ENCODE measurements around the gene CALCR. TPM values are rescaled to one million over a fixed set of nuclear protein-coding genes. Genes with fewer than 3 reads are reported as not detected.
A peak's percentile ranks its signal among the peaks of the same experiment; 100 is the strongest.

The CALCR gene
- total and polyA plus RNA-seq, 9 of the 15 experiments (the other 6 are each of a cell fraction or from before 2014, with no cell fraction given): 0.04 to 0.14 (median 0.09) TPM; not detected in 3

DNA sequence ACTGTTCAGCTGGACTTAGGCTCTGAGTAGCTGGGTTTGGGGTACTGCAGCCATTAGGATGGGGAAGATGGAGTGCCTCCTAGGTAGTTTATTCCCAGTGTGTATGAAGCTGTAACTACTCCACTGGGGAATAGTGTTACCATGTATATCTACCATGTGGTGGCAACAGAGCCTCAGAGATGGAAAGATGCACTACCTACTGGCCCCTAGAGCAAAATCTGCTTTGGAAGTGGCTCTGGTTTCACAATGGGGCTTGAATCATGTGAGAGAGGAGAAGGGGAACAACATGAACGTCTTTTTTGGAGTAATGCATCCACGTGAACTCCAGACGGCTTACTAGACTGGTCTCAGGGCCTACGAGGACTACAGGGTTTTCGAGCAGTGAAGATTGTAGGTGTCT, 167.3 kb downstream of the CALCR start (continued):
- TF ChIP-seq MAX (CRISPR knock-in tag; IDR thresholded peaks at IDR 0.05) (no peak), SMARCC2 (IDR thresholded peaks at IDR 0.05; ENCODE audit: low read depth) (no peak), ZNF146 (CRISPR knock-in tag; IDR thresholded peaks at IDR 0.05; ENCODE audit: unreplicated experiment) (no peak)
- TF ChIP-seq, protein P1, sequence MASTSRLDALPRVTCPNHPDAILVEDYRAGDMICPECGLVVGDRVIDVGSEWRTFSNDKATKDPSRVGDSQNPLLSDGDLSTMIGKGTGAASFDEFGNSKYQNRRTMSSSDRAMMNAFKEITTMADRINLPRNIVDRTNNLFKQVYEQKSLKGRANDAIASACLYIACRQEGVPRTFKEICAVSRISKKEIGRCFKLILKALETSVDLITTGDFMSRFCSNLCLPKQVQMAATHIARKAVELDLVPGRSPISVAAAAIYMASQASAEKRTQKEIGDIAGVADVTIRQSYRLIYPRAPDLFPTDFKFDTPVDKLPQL (IDR thresholded peaks at IDR 0.05; ENCODE audit: extremely low read depth, insufficient read length): no peak

DNA sequence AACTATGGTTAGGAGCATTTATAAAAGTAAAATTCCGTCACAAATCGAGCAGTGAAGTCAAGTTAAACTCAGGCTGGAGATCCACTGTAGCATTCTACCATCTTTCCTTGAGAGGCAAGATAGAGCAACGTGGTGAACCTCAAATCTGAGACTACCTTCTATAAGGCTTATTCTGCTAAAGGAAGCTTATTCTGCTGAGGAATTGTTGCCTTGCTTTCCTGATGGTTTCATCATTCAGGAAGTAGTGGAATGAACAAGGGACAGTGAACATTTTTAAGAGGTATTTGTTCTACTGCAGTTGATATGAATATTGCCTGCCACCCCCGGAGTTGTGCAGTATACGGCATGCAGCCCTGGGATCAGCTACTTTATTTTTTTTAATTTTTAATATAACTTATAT, 171.6 kb downstream of the CALCR start:
- in situ Hi-C loops (cut with MboI): no loop called here
- peak; percentile 71; the same call in 1 of the 2 replicates for TF ChIP-seq ATF4 (CRISPR knock-in tag; IDR thresholded peaks at IDR 0.05)
- TF ChIP-seq L3MBTL2 (IDR thresholded peaks at IDR 0.05): 0 out of 2 replicates have a peak, but pooled peaks have one; percentile 37
- TF ChIP-seq DDX20 (tag; IDR thresholded peaks at IDR 0.05; ENCODE audit: low read depth): no peak
- TF ChIP-seq ETV1 (tag; conservative IDR thresholded peaks at IDR 0.05; ENCODE audit: low read depth): 0 out of 2 replicates have a peak, but pooled peaks have one; percentile 36
- peak; percentile 31; the same call in 1 of the 2 replicates for TF ChIP-seq POLR2H (tag; IDR thresholded peaks at IDR 0.05; ENCODE audit: low read depth)
- no peak for TF ChIP-seq CEBPG (CRISPR knock-in tag; IDR thresholded peaks at IDR 0.05)
- peak in 1 of 2 experiments; percentile 90; a peak in 2 of 4 replicates for TF ChIP-seq CEBPG (tag; conservative IDR thresholded peaks at IDR 0.05 in 1 of 2, IDR thresholded peaks at IDR 0.05 in 1 of 2)
- TF ChIP-seq FOXA1 (IDR thresholded peaks at IDR 0.05; ENCODE audit: borderline replicate concordance): no peak
- TF ChIP-seq, protein P2, sequence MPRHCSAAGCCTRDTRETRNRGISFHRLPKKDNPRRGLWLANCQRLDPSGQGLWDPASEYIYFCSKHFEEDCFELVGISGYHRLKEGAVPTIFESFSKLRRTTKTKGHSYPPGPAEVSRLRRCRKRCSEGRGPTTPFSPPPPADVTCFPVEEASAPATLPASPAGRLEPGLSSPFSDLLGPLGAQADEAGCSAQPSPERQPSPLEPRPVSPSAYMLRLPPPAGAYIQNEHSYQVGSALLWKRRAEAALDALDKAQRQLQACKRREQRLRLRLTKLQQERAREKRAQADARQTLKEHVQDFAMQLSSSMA (CRISPR knock-in tag; IDR thresholded peaks at IDR 0.05): no peak
- no peak for TF ChIP-seq FOXP1 (CRISPR knock-in tag; IDR thresholded peaks at IDR 0.05)
- TF ChIP-seq ZNF584 (CRISPR knock-in tag; IDR thresholded peaks at IDR 0.05; ENCODE audit: low read depth): peak; percentile 54; the same call in 1 of the 2 replicates

More for the DNA sequence above, 171.6 kb downstream of the CALCR start:
- Histone ChIP-seq H3K9me3 (replicated peaks; ENCODE audit: control insufficient read depth, insufficient read depth, low read depth, low read length) (no peaks in the 10 kb centered on the region), H3K27me3 (ENCODE audit: control insufficient read depth in 2 of 2, insufficient read depth in 2 of 2, low read length in 2 of 2) (no peaks in the 10 kb centered on the region), H3K9ac (ENCODE audit: insufficient read depth in 1 of 2, low read depth in 2 of 2, low read length in 2 of 2) (no peak overlapping the region), H3K4me3 (no peak overlapping the region), H2AFZ (ENCODE audit: low read depth, low read length) (no peak overlapping the region), H4K20me1 (replicated peaks; ENCODE audit: control insufficient read depth, insufficient read depth, low read length) (no peaks in the 10 kb centered on the region), H3K36me3 (ENCODE audit: control insufficient read depth, insufficient read depth, low read length) (no peaks in the 10 kb centered on the region), H3K4me1 (replicated peaks in 1 of 2; ENCODE audit: control insufficient read depth in 2 of 2, insufficient read depth in 2 of 2, low read length in 2 of 2) (0 out of 5 replicates have a peak, but pooled peaks cover 0 to 2% of the 10 kb centered on the region in 2 experiments), H3K27ac (ENCODE audit: extremely low read depth, low read depth, low read length) (no peak overlapping the region), H3K79me2 (ENCODE audit: control insufficient read depth, insufficient read depth, low read length) (no peaks in the 10 kb centered on the region), H3K4me2 (ENCODE audit: insufficient read depth, low read length) (no peak overlapping the region), H3K9me1 (ENCODE audit: control insufficient read depth, insufficient read depth, low read length) (no peaks in the 10 kb centered on the region)
- BruUV-seq (replicated peaks): no TSS peak
- POLR2A ChIA-PET: no interaction called here
- peak; percentile 52 for ATAC-seq
- no peak for DNase-seq (ENCODE audit: extremely low read depth in 1 of 4, low spot score in 3 of 4)
- intact Hi-C loops (cut with micrococcal nuclease): no loop called here
- FAIRE-seq: peak; percentile 48
- CTCF ChIA-PET (ENCODE audit: low intra/inter-chr PET ratio): no interaction called here
- WGBS (ENCODE audit: insufficient coverage, low coverage, missing lambda C conversion rate): 2% methylated on average over 5 of the region's 5 CpGs

Data from K562 (cell line).